HG03064 (cell line): ENCODE results near the gene SECTM1.

Experiments used
- ATAC-seq: cut with Tn5 transposase; IDR thresholded peaks from one replicate; pipeline ENCODE4 v1.9.1; 2021; ENCODE audit warnings: low read depth; ENCODE audit not compliant: unreplicated experiment

Gene SECTM1

DNA sequence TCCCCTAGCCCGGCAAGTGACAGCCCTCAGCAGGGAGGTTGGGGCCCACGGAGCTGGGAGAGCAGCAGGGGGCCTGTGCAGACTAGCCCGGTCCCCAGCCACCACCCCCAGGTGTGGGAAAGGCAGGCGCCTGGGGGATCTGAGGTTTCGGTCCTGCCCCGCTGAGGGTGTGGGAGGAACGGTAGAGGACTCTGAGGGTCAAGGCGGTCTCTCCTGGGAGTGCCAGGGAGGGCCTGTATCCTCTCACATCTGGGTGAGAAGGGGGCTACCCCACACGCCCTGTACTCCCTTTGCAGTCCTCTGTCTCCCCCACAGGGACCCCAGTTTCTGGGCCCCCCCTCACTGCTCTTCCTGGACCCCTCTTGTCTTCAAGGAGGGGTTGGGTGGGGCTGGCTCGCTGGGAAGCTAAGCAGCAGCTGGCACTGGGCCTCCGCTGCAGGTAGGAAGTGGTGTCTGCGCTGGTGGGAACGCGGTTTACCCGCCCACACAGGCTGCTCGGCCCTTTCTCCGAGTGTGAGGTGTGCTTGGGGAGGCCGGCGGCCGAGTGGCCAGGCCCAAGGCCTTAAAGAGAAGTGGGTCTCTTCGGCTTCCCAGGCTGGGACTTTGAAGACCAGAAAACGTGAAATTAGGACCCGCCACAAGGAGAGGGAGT is 31.5 kb downstream of the SECTM1 start:
- ATAC-seq = no peak

DNA sequence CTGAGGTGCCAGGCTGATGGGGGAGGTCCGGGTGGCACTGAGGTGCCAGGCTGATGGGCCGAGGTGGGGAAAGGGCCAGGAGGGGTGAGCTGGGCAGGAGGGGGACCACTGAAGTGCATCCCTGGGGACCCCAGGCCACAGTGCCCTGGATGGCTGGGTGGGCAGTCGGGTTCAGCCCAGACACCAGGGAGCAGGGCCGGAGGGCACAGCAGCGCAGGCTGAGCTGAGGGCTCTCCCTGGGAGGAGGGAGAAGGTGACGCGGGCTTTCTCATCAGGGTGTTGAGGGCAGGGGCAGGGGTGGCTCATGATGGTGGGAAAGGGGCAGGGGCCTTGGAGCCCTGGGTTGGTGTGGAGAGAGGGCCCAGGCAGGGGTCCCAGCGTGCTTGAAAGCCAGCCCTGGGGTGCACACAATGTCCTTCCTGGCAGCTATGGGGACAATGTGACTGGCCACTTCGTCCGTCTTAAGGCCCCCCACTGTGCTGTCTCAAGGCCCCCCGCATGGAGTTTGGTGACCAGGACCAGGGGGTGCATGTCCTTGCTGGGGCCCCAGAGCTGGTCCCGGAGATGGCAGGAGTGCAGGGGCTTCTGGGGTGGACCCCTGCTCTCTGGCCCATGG is 32.2 kb downstream of the SECTM1 start:
- ATAC-seq = no peak

DNA sequence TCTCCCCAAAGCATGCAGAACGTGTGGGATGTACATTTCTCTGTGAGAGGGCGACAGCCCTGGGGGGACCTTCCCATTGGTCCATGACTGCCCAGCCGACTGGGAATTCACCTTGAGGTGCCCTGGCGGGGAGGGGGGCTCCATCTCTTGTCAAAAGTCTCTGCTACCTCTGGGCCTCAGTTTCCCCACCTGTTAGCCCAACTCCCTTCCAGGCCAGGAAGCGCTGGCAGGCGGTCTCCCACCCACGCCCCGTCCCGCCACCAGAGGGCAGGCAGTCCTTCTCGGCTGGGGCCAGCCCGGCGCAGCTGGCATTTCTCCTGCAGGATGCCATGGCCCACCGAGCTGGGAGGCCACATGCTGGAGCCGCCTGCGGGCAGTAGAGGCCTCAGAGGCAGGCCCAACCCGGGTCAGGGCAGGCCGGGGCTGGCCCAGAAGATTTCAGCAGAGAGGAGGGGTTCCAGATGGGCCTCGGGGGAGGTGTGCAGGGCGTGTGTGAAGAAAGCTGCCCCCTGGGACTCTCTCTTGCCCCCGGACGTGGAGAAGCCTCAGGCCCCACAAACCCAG is 32.8 kb downstream of the SECTM1 start:
- no peak for ATAC-seq

DNA sequence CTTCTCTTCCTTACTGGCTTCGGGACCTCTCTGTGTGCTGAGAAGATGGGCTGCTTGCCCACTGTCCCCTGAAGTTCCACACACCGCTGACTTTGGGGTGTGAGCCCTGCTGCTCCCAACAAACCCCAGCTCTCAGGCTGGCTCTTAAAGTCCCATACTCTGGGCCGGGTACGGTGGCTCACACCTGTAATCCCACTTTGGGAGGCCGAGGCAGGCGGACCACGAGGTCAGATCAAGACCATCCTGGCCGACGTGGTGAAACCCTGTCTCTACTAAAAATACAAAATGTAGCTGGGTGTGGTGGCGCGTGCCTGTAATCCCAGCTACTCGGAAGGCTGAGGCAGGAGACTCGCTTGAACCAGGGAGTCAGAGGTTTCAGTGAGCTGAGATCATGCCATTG is 33.3 kb downstream of the SECTM1 start:
- ATAC-seq = no peak

DNA sequence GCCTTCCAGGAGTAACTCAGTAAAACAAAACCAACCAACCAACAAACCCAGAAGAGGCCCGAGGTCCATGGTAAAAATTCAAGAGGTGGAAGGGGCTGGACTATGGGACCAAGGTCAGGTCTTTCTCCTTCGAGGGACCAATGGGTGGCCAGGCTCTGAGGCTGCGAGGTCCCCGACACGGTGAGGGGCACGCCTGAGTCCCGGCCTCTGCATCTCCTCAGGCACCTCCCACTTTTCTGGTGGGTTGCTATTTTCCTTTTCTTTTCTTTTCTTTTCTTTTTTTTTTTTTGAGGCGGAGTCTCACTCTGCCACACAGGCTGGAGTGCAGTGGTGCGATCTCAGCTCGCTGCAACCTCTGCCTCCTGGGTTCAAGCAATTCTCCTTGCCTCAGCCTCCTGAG is 34.1 kb downstream of the SECTM1 start:
- no peak for ATAC-seq

DNA sequence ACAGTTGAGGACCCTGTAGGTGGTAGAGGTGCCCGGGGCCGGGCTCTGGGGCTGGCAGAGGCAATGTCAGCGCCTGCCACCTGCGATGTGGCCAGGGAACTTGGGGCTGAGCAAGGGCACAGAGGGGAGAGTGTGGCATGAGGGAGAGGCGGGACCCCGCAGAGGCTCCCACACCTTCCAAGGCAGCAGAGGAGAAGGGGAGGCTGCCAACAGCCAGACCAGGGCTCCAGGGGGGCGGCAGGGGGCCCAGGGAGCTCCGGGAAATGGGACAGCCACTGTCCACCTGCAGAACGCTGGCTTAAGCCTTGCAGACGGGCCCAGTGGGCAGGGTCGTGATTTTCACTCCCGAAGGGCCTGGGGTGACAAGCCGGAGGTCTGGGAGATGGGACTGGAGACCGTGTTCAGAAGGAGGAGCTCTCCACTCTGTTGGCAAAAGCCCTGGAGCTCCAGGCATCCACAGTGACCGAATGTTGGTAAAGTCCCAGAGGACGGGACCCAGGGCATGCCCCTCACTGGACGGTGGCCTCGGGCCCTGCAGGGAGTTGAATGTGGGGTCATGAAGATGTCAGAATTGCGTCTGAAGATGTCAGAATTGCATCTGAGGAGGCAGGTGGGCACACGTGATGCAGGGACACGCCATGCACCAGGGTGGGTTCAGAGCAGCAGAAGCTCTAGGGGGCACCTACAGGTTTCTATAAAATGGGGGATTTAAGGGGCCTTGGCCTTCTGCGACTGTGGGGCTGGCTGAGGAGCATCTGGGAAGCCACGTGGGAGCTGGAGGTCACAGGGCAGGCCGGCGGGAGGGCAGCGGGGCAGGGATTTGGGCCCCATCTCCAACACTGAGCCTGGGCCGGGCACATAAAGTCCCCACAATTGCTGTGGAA is 34.8 kb downstream of the SECTM1 start:
- no peak for ATAC-seq

DNA sequence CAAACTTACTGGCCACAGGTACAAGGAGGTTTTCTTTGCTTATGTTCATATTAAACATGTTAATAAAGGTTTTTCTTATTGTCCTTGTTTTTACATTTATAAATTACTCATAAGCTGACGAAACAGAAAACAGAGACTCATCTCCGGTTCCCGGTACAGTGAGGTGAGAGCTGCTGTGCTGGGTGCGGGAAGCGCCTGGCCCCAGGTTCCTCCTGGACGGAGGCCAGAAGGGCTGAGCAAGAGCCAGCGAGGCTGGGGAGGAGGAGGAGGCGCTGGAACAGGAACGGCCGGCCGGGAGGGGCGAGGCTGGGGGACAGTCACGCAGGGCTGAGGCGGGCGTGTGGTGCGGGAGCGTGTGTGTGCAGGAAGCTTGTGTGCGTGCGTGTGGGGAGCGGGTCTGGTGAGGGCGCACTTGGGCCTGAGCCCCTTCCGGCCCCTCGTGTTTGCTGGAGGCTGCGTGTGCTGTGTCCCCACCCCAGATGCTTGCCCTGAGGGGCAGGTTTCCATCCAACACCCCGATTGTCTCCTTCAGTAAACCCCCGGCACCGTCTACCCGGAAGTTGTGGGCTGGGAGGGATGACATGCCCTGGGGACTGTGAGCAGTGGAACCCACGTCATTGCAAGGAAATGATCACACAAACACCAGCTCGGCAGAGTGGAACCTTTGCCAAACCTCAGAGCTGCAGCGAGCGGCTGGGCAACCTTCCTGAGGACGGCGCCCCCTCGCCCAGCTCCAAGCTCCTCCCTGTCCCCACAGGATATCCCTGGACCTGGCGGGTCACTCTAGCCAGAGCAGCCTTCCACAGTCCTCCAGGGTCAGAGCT is 35.6 kb downstream of the SECTM1 start:
- ATAC-seq = no peak

DNA sequence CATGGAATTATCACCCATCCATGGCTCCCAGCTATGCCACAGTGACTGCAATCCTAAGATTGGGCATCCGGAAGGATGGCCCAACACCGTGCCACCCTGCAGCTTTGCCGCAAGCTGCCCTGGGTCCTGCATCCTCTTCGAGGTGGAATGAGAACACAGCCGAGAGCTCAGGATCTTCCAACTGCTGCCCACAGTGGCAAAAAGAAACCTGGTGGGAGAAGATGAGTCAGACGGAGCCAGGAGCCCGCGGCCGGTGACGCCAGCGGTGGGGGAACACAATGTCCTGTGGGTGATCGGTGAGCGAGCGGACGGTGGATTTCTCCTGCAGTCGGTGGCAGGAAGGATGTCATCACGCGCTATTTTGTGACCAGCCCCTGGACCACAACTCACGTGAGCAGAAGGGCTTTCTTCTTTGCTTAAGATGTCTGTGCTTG is 36.3 kb downstream of the SECTM1 start:
- no peak for ATAC-seq

DNA sequence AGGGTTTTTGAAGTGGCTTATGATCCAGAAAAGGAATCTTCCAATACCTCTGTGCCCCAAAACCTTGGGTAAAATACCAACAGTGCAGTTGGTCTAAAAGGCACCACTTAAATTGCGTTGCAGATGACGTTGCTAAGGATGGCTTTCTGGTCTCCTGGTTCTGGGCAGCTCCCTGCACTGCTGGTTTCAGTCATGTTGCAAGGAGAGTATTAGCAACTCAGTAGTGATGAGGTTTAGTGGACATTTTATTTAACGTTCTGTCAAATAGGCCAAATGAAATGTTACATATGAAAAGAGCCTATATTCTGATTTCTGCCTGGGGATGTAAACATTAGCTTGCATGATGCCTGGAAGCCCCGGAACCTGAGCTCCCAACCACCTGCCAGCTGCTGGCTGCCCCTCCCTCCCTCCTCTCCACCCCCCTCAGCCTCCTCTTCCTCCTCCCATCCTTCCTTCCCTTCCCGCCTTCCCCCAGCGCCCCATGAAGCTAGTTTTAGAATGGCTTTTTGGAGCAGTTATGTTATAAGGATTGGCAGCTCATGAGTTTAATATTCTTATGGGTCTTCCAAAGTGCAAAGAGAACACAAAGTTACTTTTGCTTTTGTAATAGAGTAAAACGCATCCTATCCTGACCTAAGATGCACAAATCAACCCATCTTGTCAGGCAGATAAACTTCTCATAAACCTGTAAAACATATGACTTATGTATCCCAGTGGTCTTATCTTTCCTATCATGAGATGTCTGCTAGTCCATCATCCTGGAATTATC is 36.9 kb downstream of the SECTM1 start:
- ATAC-seq = no peak

DNA sequence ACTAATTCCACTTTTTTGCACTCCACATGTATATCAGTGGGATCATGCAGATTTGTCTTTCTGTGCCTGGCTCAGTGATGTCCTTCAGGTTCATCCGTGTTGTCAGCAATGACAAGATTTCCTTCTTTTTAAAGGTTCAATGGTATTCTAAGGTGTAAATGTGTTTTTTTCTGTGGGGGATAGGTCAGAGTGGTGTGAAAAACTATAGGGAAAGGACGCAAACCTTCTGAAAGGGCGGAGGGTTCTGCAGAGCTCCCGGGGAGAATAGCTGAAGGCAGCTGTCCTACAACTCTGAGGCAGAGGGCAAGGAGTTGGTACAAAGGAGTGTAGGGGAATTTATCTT is 38.1 kb downstream of the SECTM1 start:
- ATAC-seq = no peak

DNA sequence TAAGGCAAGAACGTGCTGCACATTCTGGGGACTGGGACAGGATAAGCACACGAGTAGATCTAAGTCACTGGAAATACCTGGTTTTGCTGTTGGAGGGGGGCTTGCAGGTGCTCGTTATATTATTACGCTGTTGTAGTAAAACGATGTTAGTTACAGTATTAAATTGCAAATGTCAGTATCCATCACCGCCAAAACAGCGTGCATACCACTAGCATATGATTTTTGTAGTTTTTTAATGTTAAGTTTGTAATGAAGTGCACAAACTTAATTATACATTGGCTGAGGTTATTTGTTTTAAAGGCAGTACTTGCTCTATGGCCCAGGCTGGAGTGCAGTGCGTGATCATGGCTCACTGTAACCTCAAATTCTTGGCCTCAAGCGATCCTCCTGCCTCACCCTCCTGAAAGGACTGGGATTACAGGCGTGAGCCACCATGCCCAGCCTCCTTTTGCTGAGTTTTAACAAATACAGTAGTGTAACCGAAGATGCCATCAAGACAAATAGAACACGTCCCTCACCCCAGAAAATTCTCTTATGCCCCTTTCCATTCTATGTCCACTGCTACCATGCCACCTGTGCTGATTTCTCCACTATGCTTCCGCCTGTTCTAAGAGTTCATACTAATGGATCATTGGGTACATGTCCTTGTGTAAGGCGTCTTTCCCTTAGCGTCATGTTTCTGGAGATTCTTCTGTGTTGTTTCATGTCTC is 39.3 kb downstream of the SECTM1 start:
- no peak for ATAC-seq

DNA sequence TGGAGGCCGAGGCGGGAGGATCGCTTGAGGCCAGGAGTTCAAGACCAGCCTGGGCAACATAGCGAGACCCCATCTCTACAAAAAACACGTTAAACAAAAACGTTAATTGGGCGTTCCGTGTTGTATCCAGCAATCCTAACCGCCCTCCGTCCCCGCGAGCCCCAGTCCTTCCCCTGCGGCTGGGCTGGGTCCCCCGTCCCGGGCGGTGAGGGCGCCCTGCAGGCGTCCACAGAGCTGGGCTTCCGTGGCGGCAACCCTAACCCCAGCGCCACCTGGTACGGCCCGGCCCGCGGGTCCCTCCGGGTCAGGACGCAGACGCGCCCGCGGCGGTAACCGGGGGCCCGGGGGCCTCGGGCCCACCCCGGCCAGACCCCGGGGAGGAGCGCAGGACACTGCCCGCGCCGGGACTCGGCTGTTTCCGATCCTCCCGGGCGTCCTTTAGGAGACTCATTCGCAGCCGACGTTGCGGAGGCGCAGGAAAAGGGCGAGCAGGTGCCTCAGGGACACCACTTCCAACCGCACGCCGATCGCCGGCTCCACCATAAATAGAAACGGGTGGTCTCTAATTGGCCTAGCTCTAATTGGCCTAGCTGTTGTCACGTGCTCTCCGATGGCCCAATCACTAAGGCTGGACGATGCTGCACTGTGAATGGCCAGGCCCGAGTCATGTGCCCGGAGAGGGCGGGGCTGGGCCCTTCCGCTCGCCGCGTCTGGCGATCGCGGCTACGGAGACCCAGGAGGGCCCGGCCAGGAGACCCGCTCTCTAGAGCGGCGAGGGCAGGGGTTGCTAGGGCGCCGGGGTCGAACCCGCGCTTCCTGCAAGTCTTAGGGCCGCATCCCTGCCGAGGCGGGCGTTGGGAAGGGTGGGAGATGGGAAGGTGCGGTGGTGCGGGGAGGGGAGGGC is 41.1 kb downstream of the SECTM1 start:
- ATAC-seq = peak; percentile 80

DNA sequence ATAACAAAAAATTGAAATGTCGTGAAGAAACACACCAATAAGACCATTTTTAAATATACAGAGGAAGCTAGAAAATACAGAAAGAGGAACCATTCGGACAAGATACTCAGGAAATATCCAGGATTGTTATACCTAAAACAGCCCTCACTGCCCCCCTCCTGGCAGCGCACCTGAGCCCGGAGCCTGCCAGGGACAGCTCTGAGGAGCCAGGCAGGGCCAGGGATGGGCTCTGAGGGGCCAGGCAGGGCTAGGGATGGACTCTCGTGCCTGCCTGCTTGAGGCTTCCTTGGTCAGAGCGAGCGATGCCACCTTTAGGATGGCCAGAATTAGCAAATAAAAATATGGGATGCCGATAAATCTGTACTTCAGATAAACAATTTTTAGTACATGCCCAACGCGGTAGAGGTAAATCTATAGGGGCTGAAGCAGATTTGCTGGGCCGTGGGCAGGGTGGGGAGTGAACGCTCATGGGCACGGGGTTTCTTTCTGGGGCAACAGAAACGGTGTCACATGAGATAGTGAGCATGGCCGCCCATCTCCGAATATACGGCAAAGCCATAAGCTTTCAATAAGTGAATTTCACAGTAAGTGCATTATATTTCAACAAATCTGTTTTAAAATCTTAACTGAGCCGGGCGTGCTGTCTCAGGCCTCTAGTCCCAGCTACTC is 41.9 kb downstream of the SECTM1 start:
- ATAC-seq = no peak

DNA sequence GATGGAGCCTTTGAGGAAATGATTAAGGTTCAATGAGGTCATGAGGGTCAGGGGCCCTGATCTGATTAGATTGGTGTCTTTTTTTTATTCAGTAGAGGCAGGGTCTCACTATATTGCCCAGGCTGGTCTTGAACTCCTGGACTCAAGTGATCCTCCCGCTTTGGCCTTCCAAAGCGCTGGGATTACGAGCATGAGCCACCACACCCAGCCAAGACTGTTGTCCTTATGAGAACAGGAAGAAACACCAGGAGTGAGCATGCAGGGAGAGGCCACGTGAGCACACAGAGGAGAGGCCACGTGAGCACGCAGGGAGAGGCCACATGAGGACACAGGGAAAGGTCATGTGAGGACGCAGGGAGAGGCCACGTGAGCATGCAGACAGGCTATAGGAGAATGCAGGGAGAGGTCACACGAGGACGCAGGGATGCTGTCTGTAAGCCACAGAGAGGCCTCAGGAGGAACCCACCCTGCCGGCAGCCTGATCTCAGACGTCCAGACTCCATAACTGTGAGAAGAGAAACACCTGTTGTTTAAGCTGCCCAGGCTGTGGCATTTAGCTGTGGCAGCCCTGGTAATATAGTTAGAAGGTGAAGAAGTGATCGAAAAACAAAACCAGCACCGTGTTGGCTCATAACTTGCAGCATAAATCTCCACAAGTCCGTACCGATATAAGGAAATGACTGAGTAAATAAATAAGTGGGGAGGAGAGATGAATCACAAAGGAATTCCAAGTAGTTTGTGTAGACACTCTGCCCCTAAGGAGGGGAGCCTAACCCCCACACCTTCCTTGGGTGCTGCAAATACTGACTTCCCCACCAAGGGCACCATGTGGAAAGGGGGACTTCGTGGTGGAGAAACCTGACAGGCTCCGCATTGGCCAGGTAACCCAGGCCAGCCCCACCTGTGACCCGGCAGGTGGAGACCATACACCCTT is 45.4 kb downstream of the SECTM1 start:
- no peak for ATAC-seq

DNA sequence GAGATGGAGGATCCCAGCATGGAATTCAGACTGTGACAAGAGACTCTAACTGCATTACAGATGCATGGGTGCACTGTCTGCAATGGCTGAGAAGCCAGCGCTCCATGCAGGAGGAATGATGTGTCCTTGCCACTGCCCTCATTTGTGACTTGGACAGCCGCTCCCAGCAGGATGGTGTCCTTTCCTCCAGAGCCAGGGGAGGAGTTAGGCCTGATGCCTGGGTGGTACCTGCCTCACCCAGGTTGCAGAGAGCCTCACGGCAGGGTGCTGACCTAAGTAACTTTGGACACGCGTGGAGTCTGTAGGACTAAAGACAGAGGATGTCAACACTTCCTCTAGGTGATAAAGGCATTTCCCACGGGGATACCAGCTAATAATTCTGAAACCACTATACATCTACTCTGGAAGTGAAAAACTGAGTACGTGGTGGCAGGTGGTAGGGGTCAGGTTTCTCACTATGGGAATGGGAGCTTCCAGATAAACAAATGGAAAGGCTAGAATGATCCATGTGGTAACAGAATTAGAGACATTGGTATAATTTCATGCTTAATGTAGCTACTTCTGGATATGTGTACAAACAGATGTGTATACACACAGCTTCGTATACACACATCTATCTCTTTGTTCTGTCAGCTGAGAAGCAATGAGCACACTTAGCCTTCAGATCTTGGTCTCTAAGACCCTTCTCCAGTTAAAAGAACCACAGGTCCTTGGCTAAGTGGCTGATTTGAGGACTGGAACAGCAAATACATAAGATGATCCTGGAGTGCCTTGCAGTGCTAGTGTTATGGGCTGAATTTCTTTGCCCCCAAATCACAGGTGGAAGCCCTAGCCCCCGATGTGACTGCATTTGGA is 46.3 kb downstream of the SECTM1 start:
- ATAC-seq = no peak

DNA sequence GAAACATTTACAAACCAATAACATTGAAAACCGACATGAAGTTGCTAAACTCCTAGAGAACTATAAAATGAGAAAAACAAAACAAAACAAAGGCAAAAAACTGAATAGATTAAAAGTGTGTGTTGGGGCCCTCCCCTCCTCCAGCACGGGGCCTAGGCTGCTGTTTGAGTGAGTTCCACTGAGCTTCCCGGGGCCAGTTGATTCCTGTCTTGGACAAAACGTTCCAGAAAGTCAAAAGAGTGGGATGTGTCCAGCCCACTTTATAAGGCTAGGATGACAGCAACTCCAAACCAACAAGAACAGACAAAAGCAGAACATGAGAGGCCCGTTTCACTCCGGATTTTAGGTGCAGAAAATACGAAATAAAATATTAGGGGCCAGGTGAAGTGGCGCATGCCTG is 48.4 kb downstream of the SECTM1 start:
- no peak for ATAC-seq
